ENCODE measurements around the gene DEPP1. TPM values are rescaled to one million over a fixed set of nuclear protein-coding genes. Genes with fewer than 3 reads are reported as not detected.

DEPP1 gene
- polyA plus RNA-seq, 1 donor from 2014 or later, result 4.3 TPM

DNA sequence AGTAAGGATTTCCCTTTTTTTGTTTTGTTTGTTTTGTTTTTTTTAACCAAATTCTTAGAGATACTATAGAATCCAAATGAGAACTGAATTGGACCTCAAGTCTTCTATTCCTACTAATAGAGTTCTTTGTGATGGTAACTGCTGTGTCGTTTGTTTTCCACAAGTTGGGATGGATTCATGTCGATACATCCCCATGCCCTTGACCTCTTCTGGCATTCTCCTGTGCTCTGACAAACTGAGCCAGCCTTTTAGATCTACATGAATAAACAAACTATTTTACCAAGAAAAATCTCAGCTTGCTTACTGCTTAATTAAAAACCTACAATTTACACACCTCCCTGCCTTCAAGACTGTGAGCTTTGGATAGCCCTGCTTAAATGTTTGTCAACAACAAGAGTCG is 26.1 kb upstream of the DEPP1 start:
- TF ChIP-seq SMC3 (conservative IDR thresholded peaks at IDR 0.05; ENCODE audit: poor library complexity), result no peak
- no peak for TF ChIP-seq POLR2AphosphoS5 (IDR thresholded peaks at IDR 0.05)
- TF ChIP-seq, protein P1, sequence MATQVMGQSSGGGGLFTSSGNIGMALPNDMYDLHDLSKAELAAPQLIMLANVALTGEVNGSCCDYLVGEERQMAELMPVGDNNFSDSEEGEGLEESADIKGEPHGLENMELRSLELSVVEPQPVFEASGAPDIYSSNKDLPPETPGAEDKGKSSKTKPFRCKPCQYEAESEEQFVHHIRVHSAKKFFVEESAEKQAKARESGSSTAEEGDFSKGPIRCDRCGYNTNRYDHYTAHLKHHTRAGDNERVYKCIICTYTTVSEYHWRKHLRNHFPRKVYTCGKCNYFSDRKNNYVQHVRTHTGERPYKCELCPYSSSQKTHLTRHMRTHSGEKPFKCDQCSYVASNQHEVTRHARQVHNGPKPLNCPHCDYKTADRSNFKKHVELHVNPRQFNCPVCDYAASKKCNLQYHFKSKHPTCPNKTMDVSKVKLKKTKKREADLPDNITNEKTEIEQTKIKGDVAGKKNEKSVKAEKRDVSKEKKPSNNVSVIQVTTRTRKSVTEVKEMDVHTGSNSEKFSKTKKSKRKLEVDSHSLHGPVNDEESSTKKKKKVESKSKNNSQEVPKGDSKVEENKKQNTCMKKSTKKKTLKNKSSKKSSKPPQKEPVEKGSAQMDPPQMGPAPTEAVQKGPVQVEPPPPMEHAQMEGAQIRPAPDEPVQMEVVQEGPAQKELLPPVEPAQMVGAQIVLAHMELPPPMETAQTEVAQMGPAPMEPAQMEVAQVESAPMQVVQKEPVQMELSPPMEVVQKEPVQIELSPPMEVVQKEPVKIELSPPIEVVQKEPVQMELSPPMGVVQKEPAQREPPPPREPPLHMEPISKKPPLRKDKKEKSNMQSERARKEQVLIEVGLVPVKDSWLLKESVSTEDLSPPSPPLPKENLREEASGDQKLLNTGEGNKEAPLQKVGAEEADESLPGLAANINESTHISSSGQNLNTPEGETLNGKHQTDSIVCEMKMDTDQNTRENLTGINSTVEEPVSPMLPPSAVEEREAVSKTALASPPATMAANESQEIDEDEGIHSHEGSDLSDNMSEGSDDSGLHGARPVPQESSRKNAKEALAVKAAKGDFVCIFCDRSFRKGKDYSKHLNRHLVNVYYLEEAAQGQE (IDR thresholded peaks at IDR 0.05; ENCODE audit: borderline replicate concordance), result no peak
- no peak for TF ChIP-seq RAD21 (conservative IDR thresholded peaks at IDR 0.05)
- TF ChIP-seq EP300 (conservative IDR thresholded peaks at IDR 0.05; ENCODE audit: poor library complexity, severe bottlenecking), result no peak
- TF ChIP-seq TAF1 (IDR thresholded peaks at IDR 0.05; ENCODE audit: low read depth), result no peak
- TF ChIP-seq, protein P2, sequence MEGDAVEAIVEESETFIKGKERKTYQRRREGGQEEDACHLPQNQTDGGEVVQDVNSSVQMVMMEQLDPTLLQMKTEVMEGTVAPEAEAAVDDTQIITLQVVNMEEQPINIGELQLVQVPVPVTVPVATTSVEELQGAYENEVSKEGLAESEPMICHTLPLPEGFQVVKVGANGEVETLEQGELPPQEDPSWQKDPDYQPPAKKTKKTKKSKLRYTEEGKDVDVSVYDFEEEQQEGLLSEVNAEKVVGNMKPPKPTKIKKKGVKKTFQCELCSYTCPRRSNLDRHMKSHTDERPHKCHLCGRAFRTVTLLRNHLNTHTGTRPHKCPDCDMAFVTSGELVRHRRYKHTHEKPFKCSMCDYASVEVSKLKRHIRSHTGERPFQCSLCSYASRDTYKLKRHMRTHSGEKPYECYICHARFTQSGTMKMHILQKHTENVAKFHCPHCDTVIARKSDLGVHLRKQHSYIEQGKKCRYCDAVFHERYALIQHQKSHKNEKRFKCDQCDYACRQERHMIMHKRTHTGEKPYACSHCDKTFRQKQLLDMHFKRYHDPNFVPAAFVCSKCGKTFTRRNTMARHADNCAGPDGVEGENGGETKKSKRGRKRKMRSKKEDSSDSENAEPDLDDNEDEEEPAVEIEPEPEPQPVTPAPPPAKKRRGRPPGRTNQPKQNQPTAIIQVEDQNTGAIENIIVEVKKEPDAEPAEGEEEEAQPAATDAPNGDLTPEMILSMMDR (IDR thresholded peaks at IDR 0.05; ENCODE audit: poor library complexity, severe bottlenecking), result no peak
- TF ChIP-seq EZH2 (IDR thresholded peaks at IDR 0.05; ENCODE audit: borderline replicate concordance, insufficient read depth, low read length, poor library complexity, severe bottlenecking), result no peak
- TF ChIP-seq MXI1 (conservative IDR thresholded peaks at IDR 0.05; ENCODE audit: poor library complexity, severe bottlenecking), result no peak

GRCh38 chr10:45003432-45004000 is 24.9 kb upstream of the DEPP1 start:
- H3K79me2 ChIP-seq (replicated peaks; ENCODE audit: insufficient read depth, low read length), result peaks cover 14% of the 10 kb centered on the region
- H3K27ac ChIP-seq (ENCODE audit: low read length), result no peak overlapping the region
- no peak overlapping the region for H2AFZ ChIP-seq (ENCODE audit: low read depth, low read length)
- no peaks in the 10 kb centered on the region for H3F3A ChIP-seq (ENCODE audit: insufficient read depth, low read length, poor library complexity, severe bottlenecking)
- H3K9ac ChIP-seq (ENCODE audit: low read length), result no peak overlapping the region
- no peaks in the 10 kb centered on the region for H3K27me3 ChIP-seq (ENCODE audit: insufficient read depth, low read depth, low read length)
- no peaks in the 10 kb centered on the region for H3K36me3 ChIP-seq (ENCODE audit: insufficient read depth, low read length)
- H4K20me1 ChIP-seq (ENCODE audit: insufficient read depth), result no peaks in the 10 kb centered on the region
- TF ChIP-seq, protein P2 (IDR thresholded peaks at IDR 0.05; ENCODE audit: poor library complexity, severe bottlenecking), result no peak
- TF ChIP-seq MXI1 (conservative IDR thresholded peaks at IDR 0.05; ENCODE audit: poor library complexity, severe bottlenecking) (no peak), POLR2AphosphoS5 (IDR thresholded peaks at IDR 0.05) (no peak), SMC3 (conservative IDR thresholded peaks at IDR 0.05; ENCODE audit: poor library complexity) (no peak), EZH2 (IDR thresholded peaks at IDR 0.05; ENCODE audit: borderline replicate concordance, insufficient read depth, low read length, poor library complexity, severe bottlenecking) (no peak), RAD21 (conservative IDR thresholded peaks at IDR 0.05) (no peak), EP300 (conservative IDR thresholded peaks at IDR 0.05; ENCODE audit: poor library complexity, severe bottlenecking) (no peak), TAF1 (IDR thresholded peaks at IDR 0.05; ENCODE audit: low read depth) (no peak)
- TF ChIP-seq, protein P1 (IDR thresholded peaks at IDR 0.05; ENCODE audit: borderline replicate concordance), result no peak
- H3K4me2 ChIP-seq (ENCODE audit: low read length), result no peak overlapping the region
- no peaks in the 10 kb centered on the region for H3K9me2 ChIP-seq (ENCODE audit: insufficient read depth, low read length)
- no peaks in the 10 kb centered on the region for H3K9me3 ChIP-seq (ENCODE audit: low read length)
- no peak overlapping the region for H3K4me3 ChIP-seq (ENCODE audit: low read length)

More for the DNA sequence above, 26.1 kb upstream of the DEPP1 start:
- Histone ChIP-seq H3K4me2 (ENCODE audit: low read length) (no peak overlapping the region), H4K20me1 (ENCODE audit: insufficient read depth) (no peaks in the 10 kb centered on the region), H3K9me2 (ENCODE audit: insufficient read depth, low read length) (no peaks in the 10 kb centered on the region), H3K9ac (ENCODE audit: low read length) (no peak overlapping the region), H3K36me3 (ENCODE audit: insufficient read depth, low read length) (no peaks in the 10 kb centered on the region), H3K79me2 (replicated peaks; ENCODE audit: insufficient read depth, low read length) (peaks cover 14% of the 10 kb centered on the region), H3K27ac (ENCODE audit: low read length) (no peak overlapping the region), H3K9me3 (ENCODE audit: low read length) (no peaks in the 10 kb centered on the region), H3K4me3 (ENCODE audit: low read length) (no peak overlapping the region), H2AFZ (ENCODE audit: low read depth, low read length) (no peak overlapping the region), H3K27me3 (ENCODE audit: insufficient read depth, low read depth, low read length) (no peaks in the 10 kb centered on the region), H3F3A (ENCODE audit: insufficient read depth, low read length, poor library complexity, severe bottlenecking) (no peaks in the 10 kb centered on the region)
